IPS-11a (cell line): ENCODE data around the gene TMEM229B.

Experiments used
- H3K4me3 ChIP-seq: one replicate; pipeline ENCODE4 v1.5.1; 2013; ENCODE audit warnings: low read depth, low read length, control low read depth

The TMEM229B gene

DNA sequence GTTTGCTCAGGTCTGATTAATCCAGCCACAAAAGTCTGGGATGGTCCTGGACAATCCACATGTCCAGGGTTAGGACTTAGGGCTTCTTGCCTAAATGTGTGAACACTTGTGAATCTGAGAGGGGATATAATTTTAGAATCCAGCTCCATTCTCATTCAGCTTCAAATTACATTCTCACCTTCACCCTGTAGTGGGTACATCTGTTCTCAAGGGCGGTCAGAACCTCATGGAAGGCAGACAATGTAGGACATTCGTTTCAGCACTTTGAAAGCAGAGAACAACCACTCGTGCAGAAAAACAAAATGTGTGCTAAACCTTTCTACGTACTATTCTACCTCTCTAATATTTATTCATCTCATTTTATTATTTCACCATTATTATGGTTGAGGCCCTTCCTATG lies 1.2 kb downstream of the TMEM229B start:
- H3K4me3 ChIP-seq: no peak overlapping the region

DNA sequence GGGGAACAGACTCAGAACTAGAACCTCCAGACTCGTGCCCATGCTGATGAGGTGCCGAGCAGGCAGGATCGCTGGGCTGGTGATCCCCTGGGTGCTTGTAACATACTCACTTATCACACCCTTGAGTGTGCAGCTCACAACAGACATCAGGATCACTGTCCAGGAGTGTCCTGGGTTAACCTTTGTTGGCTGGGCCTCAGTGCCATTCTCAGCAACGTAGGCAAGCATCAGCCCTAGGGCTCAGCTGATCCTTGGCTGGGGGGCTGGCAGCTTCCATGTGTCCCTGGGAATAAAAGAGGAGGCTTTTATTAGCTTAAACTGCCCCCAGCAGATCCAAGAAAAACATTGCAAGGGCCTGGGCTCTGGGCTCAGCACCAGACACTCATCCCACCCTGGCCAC lies 1.6 kb downstream of the TMEM229B start:
- no peak overlapping the region for H3K4me3 ChIP-seq

- H3K4me3 ChIP-seq: no peak overlapping the region
Observed at GRCh38 chr14:67485501-67486095, 2.9 kb downstream of the TMEM229B start.

DNA sequence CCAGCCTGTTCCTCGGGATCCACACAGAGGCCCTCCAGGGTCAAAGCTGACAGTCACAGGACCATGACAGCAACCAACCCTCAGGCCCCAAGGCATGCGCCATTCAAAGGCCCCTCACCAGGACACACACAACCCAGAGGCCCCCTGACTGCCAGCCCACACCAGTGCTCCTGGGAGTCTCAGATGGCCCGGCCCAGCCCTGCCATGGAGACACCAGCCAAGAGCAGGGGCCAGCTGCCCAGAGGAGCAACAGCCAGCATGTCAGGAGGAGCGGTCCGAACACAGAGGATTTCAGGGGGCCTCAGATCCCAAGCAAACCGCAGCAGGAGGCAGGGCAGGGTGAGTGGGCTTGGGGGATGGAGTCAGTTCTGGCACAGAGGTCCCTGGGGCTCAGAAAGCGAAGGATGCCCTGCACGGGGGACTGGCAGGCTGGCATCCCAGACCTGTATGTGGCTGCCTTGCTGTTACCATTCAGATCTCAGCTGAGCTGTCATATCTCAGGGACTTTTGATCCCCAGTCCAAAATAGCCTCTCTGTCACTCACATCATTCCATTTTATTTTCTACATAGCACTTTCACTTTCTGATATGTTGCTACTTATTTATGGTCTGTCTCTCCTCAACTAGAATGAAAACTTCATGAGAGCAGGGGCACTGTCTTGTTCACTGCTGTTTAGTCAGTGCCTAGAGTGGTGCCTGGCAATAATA lies 4.8 kb downstream of the TMEM229B start:
- no peak overlapping the region for H3K4me3 ChIP-seq

- H3K4me3 ChIP-seq: no peak overlapping the region
Observed at GRCh38 chr14:67482231-67483164, 6.0 kb downstream of the TMEM229B start.

DNA sequence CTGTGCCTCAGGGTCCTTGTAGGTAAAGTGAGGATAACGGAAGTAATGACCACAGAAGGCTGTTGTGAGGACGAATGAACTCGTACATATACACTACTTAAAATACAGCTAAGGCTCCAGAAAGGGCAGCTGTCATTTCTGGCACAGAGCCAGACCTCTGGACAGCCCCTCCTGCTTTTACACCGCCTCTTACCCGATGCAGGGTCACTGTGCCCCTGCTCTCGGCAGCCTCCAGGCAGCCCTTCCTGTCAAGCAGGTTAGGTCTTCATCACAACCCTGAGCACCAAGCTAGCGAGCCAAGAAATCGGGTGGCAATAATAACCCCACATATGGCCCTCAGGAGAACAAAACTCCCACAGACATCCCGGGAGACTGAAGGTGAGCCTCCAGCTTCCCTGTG lies 8.5 kb downstream of the TMEM229B start:
- no peak overlapping the region for H3K4me3 ChIP-seq

GRCh38 chr14:67478800-67479084 lies 9.8 kb downstream of the TMEM229B start:
- no peak overlapping the region for H3K4me3 ChIP-seq

DNA sequence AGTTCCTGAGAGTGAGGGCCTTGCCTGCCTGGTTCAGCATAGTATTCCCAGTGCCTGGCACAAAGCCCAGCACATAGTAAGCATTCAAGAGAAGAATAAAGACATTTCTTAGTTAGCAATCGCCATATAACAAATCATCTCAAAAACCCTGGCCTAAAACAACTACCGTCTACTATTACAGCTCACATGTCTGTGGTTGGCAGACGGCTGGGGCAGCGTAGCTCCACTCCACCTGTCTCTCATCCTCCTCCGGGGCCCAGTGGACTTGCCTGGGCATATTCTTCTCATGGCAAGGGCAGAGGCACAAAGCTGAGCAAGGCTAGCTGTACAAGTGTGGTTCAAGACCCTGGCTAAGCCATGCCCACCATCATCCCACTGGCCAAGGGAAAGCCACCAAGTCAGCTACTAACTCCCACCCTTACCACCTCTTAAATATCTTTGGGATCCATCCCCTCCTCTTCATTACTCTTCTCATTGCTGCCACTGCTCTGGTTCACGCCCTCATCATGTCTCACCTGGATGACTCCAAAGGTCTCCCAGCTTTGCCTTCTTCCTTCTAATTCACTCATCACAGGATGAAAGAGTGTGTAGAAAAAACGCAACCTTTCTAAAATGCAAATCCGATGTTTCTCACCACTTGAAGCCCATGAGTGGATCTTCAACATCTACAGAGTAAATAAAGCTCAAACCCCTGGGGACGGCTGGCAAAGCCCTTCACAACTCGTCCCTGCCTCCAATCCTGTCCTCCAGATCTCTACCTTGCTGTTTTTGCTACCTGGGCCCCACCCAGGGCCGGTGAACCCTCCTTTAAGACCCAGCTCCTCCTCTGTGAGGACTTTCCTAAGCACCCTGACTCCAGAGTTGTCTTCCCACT lies 10.4 kb downstream of the TMEM229B start:
- H3K4me3 ChIP-seq: no peak overlapping the region

DNA sequence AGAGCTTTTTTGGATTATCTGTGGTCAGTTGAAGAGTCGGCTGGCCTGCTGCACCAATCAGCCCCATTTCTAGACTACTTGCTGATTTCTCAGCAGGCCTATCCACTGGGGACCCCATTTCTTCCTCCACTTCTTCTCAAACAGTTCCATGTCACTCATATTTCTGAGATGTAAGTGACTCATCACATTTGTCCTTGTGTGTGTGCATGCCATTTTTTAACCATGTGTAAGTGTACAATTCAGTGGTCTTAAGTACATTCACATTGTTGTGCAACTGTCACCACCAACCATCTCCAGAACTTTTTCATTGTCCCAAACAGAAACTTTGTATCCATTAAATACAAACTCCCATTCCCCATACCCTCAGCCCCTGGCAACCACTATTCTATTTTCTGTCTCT lies 14.2 kb downstream of the TMEM229B start:
- no peak overlapping the region for H3K4me3 ChIP-seq

- H3K4me3 ChIP-seq: no peak overlapping the region
Observed at GRCh38 chr14:67473290-67474082, 15.0 kb downstream of the TMEM229B start.

DNA sequence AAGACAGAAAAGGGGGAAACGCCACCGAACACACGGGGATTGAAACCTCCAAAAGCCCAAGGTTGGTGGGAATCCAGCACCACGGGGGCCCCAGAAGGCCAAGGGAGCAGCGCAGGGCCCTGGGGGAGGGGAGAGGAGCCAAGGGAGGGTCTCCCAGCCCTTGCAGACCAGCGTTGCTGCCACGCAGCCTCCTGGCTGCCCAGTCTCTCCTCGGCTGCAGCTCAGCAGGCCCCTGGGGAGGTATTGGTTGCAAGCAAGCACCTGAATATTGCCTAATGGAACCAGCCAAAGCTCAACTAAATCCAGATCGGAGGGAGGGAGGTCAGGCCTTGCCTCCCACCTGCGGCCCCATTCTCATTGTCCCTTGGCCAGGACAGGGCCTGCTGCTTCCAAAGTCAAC lies 15.8 kb downstream of the TMEM229B start:
- H3K4me3 ChIP-seq: no peak overlapping the region

GRCh38 chr14:67469954-67470353 lies 18.6 kb downstream of the TMEM229B start:
- no peak overlapping the region for H3K4me3 ChIP-seq

DNA sequence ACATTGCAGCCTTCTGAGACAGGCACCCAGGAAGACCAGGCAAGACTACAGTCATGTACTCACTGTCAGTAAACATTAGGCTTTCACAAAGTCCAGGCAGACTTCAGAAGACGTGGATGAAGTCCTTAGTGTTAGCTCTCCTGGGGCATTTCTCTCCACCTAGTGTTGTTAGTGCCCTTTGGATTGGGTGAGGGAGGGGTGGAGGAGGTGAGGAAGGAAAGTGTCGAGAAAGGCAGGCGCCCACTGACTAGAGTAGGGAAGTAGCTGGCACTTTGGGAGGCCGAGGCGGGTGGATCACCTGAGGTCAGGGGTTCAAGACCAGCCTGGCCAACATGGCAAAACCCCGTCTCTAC lies 20.2 kb downstream of the TMEM229B start:
- H3K4me3 ChIP-seq: no peak overlapping the region

- H3K4me3 ChIP-seq: no peak overlapping the region
Observed at GRCh38 chr14:67467134-67467533, 21.4 kb downstream of the TMEM229B start.

DNA sequence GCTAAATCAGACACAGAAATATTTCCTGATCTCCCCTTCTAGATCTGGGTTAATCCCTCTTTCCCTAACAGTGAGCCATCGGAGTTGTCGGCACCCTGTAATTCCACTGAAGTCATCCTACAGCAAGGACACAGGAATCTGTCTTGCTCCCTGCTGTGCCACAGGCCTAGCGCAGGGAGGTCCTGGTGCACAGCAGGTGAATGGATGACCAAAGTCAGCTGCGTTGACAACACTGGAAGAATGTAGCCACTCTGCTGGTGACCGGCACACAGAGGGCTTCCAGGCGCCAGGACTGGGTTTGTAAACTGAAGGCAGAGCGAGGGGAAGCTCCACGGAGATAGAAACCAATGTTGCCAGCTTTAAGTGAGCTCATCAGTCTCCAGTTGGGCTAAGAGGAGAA lies 23.6 kb downstream of the TMEM229B start:
- no peak overlapping the region for H3K4me3 ChIP-seq

- H3K4me3 ChIP-seq: no peak overlapping the region
Observed at GRCh38 chr14:67464377-67464776, 24.1 kb downstream of the TMEM229B start.

GRCh38 chr14:67463900-67464299 lies 24.6 kb downstream of the TMEM229B start:
- H3K4me3 ChIP-seq: no peak overlapping the region

GRCh38 chr14:67461996-67462395 lies 26.5 kb downstream of the TMEM229B start:
- no peak overlapping the region for H3K4me3 ChIP-seq

GRCh38 chr14:67461341-67461985 lies 27.1 kb downstream of the TMEM229B start:
- H3K4me3 ChIP-seq: no peak overlapping the region

DNA sequence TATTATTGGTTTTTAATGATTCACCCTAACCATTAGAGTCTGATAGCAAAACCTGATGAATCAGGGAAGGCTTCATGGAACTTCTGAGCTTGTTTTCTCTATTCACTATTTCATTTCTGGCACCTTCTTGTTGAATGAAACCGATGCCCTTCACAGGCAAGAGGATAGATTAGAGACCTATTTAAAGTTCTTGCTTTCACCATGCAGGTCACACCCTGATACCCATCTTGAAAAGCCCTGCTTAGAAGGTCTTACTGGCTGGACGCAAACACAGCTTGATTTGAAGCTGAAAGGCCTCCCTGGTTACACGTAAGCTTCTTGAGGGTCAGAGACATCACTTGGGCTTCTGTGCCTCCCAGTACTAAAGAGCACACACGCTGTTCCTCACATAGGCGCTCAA lies 29.2 kb downstream of the TMEM229B start:
- H3K4me3 ChIP-seq: no peak overlapping the region
